HepG2 (cell line): Measurements from ENCODE around the gene MINDY2. TPM values are rescaled to one million over a fixed set of nuclear protein-coding genes. Genes with fewer than 3 reads are reported as not detected.

Experiments
- GATAD2A ChIP-seq: IDR thresholded peaks from 2 replicates; pipeline ENCODE4 v1.6.1; 2016
- HOXA9 ChIP-seq: sonication (generic); formaldehyde crosslinking; IDR thresholded peaks from 2 replicates; pipeline ENCODE4 v1.8.1; 2022; ENCODE audit warnings: missing genetic modification reagents, mild to moderate bottlenecking, moderate library complexity, borderline replicate concordance
- HOXD1 ChIP-seq: sonication (generic); formaldehyde crosslinking; IDR thresholded peaks from 2 replicates; pipeline ENCODE4 v1.5.0; 2020; ENCODE audit warnings: missing genetic modification reagents
- MTERF4 ChIP-seq: sonication (generic); formaldehyde crosslinking; IDR thresholded peaks from 2 replicates; pipeline ENCODE4 v1.8.0; 2023; ENCODE audit warnings: mild to moderate bottlenecking, missing genetic modification reagents
- MXD3 ChIP-seq: IDR thresholded peaks from 2 replicates; pipeline ENCODE4 v1.6.1; 2016; ENCODE audit warnings: mild to moderate bottlenecking, missing biosample characterization, missing genetic modification reagents
- PPARG ChIP-seq: conservative IDR thresholded peaks from 2 replicates; pipeline ENCODE4 v1.6.1; 2016; ENCODE audit warnings: missing biosample characterization, missing genetic modification reagents
- RFXANK ChIP-seq: IDR thresholded peaks from 2 replicates; pipeline ENCODE4 v1.6.1; 2016
- RORA ChIP-seq: sonication (generic); formaldehyde crosslinking; IDR thresholded peaks from 2 replicates; pipeline ENCODE4 v1.5.0; 2020; ENCODE audit warnings: mild to moderate bottlenecking, missing genetic modification reagents, moderate library complexity
- TFE3 ChIP-seq: IDR thresholded peaks from 2 replicates; pipeline ENCODE4 v1.6.1; 2016
- TOE1 ChIP-seq: sonication (generic); formaldehyde crosslinking; IDR thresholded peaks from 2 replicates; pipeline ENCODE4 v1.4.0; 2020; ENCODE audit warnings: mild to moderate bottlenecking, missing genetic modification reagents
- ZNF232 ChIP-seq: sonication (generic); formaldehyde crosslinking; IDR thresholded peaks from 2 replicates; pipeline ENCODE4 v1.4.0; 2020; ENCODE audit warnings: missing genetic modification reagents, borderline replicate concordance
- ZNF556 ChIP-seq: sonication (generic); formaldehyde crosslinking; IDR thresholded peaks from 2 replicates; pipeline ENCODE4 v1.4.0; 2020; ENCODE audit warnings: mild to moderate bottlenecking, missing genetic modification reagents, borderline replicate concordance
- ZNF609 ChIP-seq: sonication (generic); formaldehyde crosslinking; IDR thresholded peaks from 2 replicates; pipeline ENCODE4 v1.4.0; 2020; ENCODE audit warnings: mild to moderate bottlenecking, missing genetic modification reagents, borderline replicate concordance
- ZNF713 ChIP-seq: sonication (generic); formaldehyde crosslinking; IDR thresholded peaks from 2 replicates; pipeline ENCODE4 v1.4.0; 2020; ENCODE audit warnings: mild to moderate bottlenecking, missing genetic modification reagents
- polyA plus RNA-seq, 8 experiments: library from polyadenylated mRNA; depleted of rRNA in 3 of 8; stranded (reverse) in 7 of 8; unstranded in 1 of 8; fragments of >200 nt; fragmentation: Illumina TruSeq in 4 of 8; extraction: Trizol in 4 of 8; gene quantifications; 2 replicates each; pipeline versions ENCODE4 v1.2.1 to v1.2.3, GENCODE V29; 2011 to 2016; ENCODE audit warnings: low read depth in 4 of 8, missing spikeins in 1 of 8, mixed read lengths in 1 of 8; ENCODE audit not compliant: insufficient read depth in 1 of 8
- total RNA-seq, 5 experiments: library from RNA; depleted of rRNA; stranded (reverse); fragments of >200 nt; fragmentation: Illumina TruSeq; extraction: Trizol; gene quantifications; 2 replicates each; pipeline ENCODE4 v1.2.3, GENCODE V29; 2016; ENCODE audit warnings: low read depth in 1 of 5
- TF ChIP-seq, protein P1 (sequence below), 2 experiments: sonication (generic) in 1 of 2; formaldehyde crosslinking in 1 of 2; IDR thresholded peaks; 2 replicates each; pipeline versions ENCODE4 v1.5.1 to v1.6.1; 2011 to 2020; ENCODE audit warnings: borderline replicate concordance in 1 of 2, low read depth in 1 of 2, low read length in 1 of 2, mild to moderate bottlenecking in 1 of 2, missing genetic modification reagents in 1 of 2, moderate library complexity in 1 of 2
- TF ChIP-seq, protein P2 (sequence below): sonication (generic); formaldehyde crosslinking; IDR thresholded peaks from 2 replicates; pipeline ENCODE4 v1.4.0; 2020; ENCODE audit warnings: mild to moderate bottlenecking, low read depth, missing genetic modification reagents
- TF ChIP-seq, protein P3 (sequence below): sonication (generic); formaldehyde crosslinking; IDR thresholded peaks from 2 replicates; pipeline ENCODE4 v1.4.0; 2020; ENCODE audit warnings: missing genetic modification reagents

MINDY2 gene
- total and polyA plus RNA-seq, 2 of the 13 experiments (the other 11 are each of a cell fraction or from before 2014, with no cell fraction given): 7.2 to 12.6 TPM

DNA sequence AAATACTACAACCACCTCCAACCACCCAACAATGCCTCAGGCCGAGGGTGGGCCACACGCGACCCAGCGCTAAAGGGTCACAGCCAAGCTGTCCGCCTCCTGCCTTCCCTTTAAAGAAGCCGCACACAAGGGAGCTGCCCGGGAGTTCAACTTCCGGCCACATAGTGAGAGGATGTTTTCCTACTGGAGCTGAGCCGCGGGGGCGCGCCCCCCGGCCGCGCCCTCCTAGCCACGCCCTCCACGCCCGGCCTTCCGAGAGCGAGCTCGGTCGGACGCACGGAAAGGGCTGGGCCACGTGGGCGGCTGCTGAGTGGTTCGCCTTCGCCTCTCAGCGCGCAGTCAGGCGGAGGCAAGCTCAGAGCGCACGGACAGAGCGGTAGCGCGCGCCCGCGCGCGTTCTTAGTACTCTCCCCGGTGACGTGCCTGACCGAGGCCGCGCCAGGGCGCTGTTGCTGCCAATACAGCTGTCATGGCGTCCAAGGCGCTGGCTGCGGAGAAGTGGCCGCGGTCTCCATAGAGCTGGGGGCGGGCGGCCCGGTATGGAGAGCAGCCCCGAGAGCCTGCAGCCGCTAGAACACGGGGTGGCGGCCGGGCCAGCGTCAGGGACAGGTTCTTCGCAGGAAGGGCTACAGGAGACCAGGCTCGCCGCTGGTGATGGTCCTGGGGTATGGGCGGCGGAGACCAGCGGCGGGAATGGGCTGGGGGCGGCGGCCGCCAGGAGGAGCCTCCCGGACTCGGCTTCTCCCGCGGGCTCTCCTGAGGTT lies at the start of gene MINDY2 (continued):
- TF ChIP-seq, protein P1, sequence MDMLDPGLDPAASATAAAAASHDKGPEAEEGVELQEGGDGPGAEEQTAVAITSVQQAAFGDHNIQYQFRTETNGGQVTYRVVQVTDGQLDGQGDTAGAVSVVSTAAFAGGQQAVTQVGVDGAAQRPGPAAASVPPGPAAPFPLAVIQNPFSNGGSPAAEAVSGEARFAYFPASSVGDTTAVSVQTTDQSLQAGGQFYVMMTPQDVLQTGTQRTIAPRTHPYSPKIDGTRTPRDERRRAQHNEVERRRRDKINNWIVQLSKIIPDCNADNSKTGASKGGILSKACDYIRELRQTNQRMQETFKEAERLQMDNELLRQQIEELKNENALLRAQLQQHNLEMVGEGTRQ (IDR thresholded peaks at IDR 0.05; ENCODE audit: low read depth, low read length): peak; percentile 84
- TF ChIP-seq, protein P1 (CRISPR knock-in tag; IDR thresholded peaks at IDR 0.05; ENCODE audit: borderline replicate concordance): peak; percentile 92; the same call in 1 of the 2 replicates
- TF ChIP-seq HOXD1: peak; percentile 20; the same call in 1 of the 2 replicates
- TF ChIP-seq HOXA9 (CRISPR knock-in tag): no peak; the same call in 1 of the 2 replicates
- TF ChIP-seq RFXANK (CRISPR knock-in tag): no peak
- peak; percentile 33; the same call in 1 of the 2 replicates for TF ChIP-seq TOE1 (CRISPR knock-in tag)
- TF ChIP-seq, protein P2, sequence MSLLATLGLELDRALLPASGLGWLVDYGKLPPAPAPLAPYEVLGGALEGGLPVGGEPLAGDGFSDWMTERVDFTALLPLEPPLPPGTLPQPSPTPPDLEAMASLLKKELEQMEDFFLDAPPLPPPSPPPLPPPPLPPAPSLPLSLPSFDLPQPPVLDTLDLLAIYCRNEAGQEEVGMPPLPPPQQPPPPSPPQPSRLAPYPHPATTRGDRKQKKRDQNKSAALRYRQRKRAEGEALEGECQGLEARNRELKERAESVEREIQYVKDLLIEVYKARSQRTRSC: 0 out of 2 replicates have a peak, but pooled peaks have one; percentile 35
- no peak for TF ChIP-seq RORA (CRISPR knock-in tag)
- peak; percentile 78; the same call in 1 of the 2 replicates for TF ChIP-seq MTERF4 (CRISPR knock-in tag)
- peak; percentile 78 for TF ChIP-seq MXD3 (CRISPR knock-in tag)
- TF ChIP-seq ZNF609 (CRISPR knock-in tag): peak; percentile 51; the same call in 1 of the 2 replicates
- TF ChIP-seq GATAD2A (CRISPR knock-in tag): peak; percentile 46
- peak; percentile 60; the same call in 1 of the 2 replicates for TF ChIP-seq TFE3 (CRISPR knock-in tag)
- TF ChIP-seq ZNF713 (CRISPR knock-in tag): no peak
- TF ChIP-seq, protein P3, sequence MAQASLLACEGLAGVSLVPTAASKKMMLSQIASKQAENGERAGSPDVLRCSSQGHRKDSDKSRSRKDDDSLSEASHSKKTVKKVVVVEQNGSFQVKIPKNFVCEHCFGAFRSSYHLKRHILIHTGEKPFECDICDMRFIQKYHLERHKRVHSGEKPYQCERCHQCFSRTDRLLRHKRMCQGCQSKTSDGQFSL (CRISPR knock-in tag): no peak
- TF ChIP-seq ZNF232 (CRISPR knock-in tag): peak; percentile 88
- peak; percentile 95 for TF ChIP-seq ZNF556 (CRISPR knock-in tag)
- TF ChIP-seq PPARG (CRISPR knock-in tag): peak; percentile 53; the same call in 1 of the 2 replicates
